HepG2 (cell line): Measurements from ENCODE around the gene GRHL1. TPM values are rescaled to one million over a fixed set of nuclear protein-coding genes. Genes with fewer than 3 reads are reported as not detected.

ENCODE experiments used
- CBX1 ChIP-seq: IDR thresholded peaks from one replicate; pipeline ENCODE4 v1.6.1; 2016; ENCODE audit warnings: antibody characterized with exemption, low read depth
- DR1 ChIP-seq: sonication (generic); formaldehyde crosslinking; IDR thresholded peaks from 2 replicates; pipeline ENCODE4 v1.8.0; 2021; ENCODE audit warnings: mild to moderate bottlenecking, missing genetic modification reagents, inconsistent platforms
- GZF1 ChIP-seq: sonication (generic); formaldehyde crosslinking; IDR thresholded peaks from 2 replicates; pipeline ENCODE4 v1.5.1; 2020; ENCODE audit warnings: mild to moderate bottlenecking, missing genetic modification reagents
- HHEX ChIP-seq: IDR thresholded peaks from 2 replicates; pipeline ENCODE4 v1.6.1; 2016; ENCODE audit warnings: control low read depth
- JDP2 ChIP-seq: sonication (generic); formaldehyde crosslinking; IDR thresholded peaks from 2 replicates; pipeline ENCODE4 v1.8.1; 2022; ENCODE audit warnings: missing genetic modification reagents, borderline replicate concordance
- KAT8 ChIP-seq: IDR thresholded peaks from 2 replicates; pipeline ENCODE4 v1.6.1; 2016; ENCODE audit warnings: missing genetic modification reagents, missing compliant biosample characterization
- KDM1A ChIP-seq: IDR thresholded peaks from 2 replicates; pipeline ENCODE4 v1.6.1; 2016; ENCODE audit warnings: missing compliant biosample characterization
- NFE2 ChIP-seq: sonication (generic); formaldehyde crosslinking; IDR thresholded peaks from 2 replicates; pipeline ENCODE4 v1.4.0; 2020; ENCODE audit warnings: missing genetic modification reagents
- PBX2 ChIP-seq: IDR thresholded peaks from 2 replicates; pipeline ENCODE4 v1.6.1; 2016; ENCODE audit warnings: control low read depth
- SSRP1 ChIP-seq: IDR thresholded peaks from 2 replicates; pipeline ENCODE4 v1.6.1; 2016; ENCODE audit warnings: control low read depth
- TFDP1 ChIP-seq: IDR thresholded peaks from 2 replicates; pipeline ENCODE4 v1.6.1; 2016; ENCODE audit warnings: missing compliant biosample characterization, missing genetic modification reagents, borderline replicate concordance
- THRA ChIP-seq: sonication (generic); formaldehyde crosslinking; IDR thresholded peaks from 2 replicates; pipeline ENCODE4 v1.4.0; 2020; ENCODE audit warnings: missing genetic modification reagents, borderline replicate concordance
- ZFP62 ChIP-seq: sonication (generic); formaldehyde crosslinking; IDR thresholded peaks from 2 replicates; pipeline ENCODE4 v1.4.0; 2020; ENCODE audit warnings: missing genetic modification reagents
- ZNF101 ChIP-seq: sonication (generic); formaldehyde crosslinking; IDR thresholded peaks from 2 replicates; pipeline ENCODE4 v1.4.0; 2020; ENCODE audit warnings: mild to moderate bottlenecking, low read depth, missing genetic modification reagents, borderline replicate concordance
- ZNF234 ChIP-seq: sonication (generic); formaldehyde crosslinking; conservative IDR thresholded peaks from 2 replicates; pipeline ENCODE4 v1.5.1; 2020; ENCODE audit warnings: mild to moderate bottlenecking, missing genetic modification reagents
- ZNF547 ChIP-seq: sonication (generic); formaldehyde crosslinking; IDR thresholded peaks from 2 replicates; pipeline ENCODE4 v1.5.1; 2020; ENCODE audit warnings: mild to moderate bottlenecking, missing genetic modification reagents
- ZNF556 ChIP-seq: sonication (generic); formaldehyde crosslinking; IDR thresholded peaks from 2 replicates; pipeline ENCODE4 v1.4.0; 2020; ENCODE audit warnings: mild to moderate bottlenecking, missing genetic modification reagents, borderline replicate concordance
- ZNF562 ChIP-seq: sonication (generic); formaldehyde crosslinking; IDR thresholded peaks from 2 replicates; pipeline ENCODE4 v1.8.0; 2022; ENCODE audit warnings: missing genetic modification reagents, borderline replicate concordance
- ZNF746 ChIP-seq: sonication (generic); formaldehyde crosslinking; IDR thresholded peaks from 2 replicates; pipeline ENCODE4 v1.8.0; 2022; ENCODE audit warnings: mild to moderate bottlenecking, missing genetic modification reagents
- ZNF850 ChIP-seq: sonication (generic); formaldehyde crosslinking; conservative IDR thresholded peaks from 2 replicates; pipeline ENCODE4 v1.9.0; 2021; ENCODE audit warnings: mild to moderate bottlenecking, missing genetic modification reagents
- polyA plus RNA-seq, 8 experiments: library from polyadenylated mRNA; depleted of rRNA in 3 of 8; stranded (reverse) in 7 of 8; unstranded in 1 of 8; fragments of >200 nt; fragmentation: Illumina TruSeq in 4 of 8; extraction: Trizol in 4 of 8; gene quantifications; 2 replicates each; pipeline versions ENCODE4 v1.2.1 to v1.2.3, GENCODE V29; 2011 to 2016; ENCODE audit warnings: low read depth in 4 of 8, missing spikeins in 1 of 8, mixed read lengths in 1 of 8; ENCODE audit not compliant: insufficient read depth in 1 of 8
- total RNA-seq, 5 experiments: library from RNA; depleted of rRNA; stranded (reverse); fragments of >200 nt; fragmentation: Illumina TruSeq; extraction: Trizol; gene quantifications; 2 replicates each; pipeline ENCODE4 v1.2.3, GENCODE V29; 2016; ENCODE audit warnings: low read depth in 1 of 5
- TF ChIP-seq, protein P1 (sequence below): IDR thresholded peaks from 2 replicates; pipeline ENCODE4 v1.6.1; 2016
- TF ChIP-seq, protein P2 (sequence below): sonication (generic); formaldehyde crosslinking; IDR thresholded peaks from 2 replicates; pipeline ENCODE4 v1.4.0; 2020; ENCODE audit warnings: missing genetic modification reagents, mild to moderate bottlenecking, borderline replicate concordance
- TF ChIP-seq, protein P3 (sequence below): sonication (generic); formaldehyde crosslinking; IDR thresholded peaks from 2 replicates; pipeline ENCODE4 v1.4.0; 2020; ENCODE audit warnings: mild to moderate bottlenecking, missing genetic modification reagents

The GRHL1 gene
- total and polyA plus RNA-seq, 2 of the 13 experiments (the other 11 are each of a cell fraction or from before 2014, with no cell fraction given): 9.3 to 12.0 TPM

GRCh38 chr2:10030311-10030736 is 78.8 kb downstream of the GRHL1 start (continued):
- no peak for TF ChIP-seq ZNF556 (CRISPR knock-in tag)
- peak; percentile 57; the same call in 1 of the 2 replicates for TF ChIP-seq KAT8 (CRISPR knock-in tag)
- no peak for TF ChIP-seq KDM1A (CRISPR knock-in tag)
- TF ChIP-seq CBX1: no peak
- no peak for TF ChIP-seq ZNF547 (CRISPR knock-in tag)
- TF ChIP-seq NFE2: no peak
- no peak for TF ChIP-seq ZNF101 (CRISPR knock-in tag)
- TF ChIP-seq JDP2 (CRISPR knock-in tag): no peak
- no peak for TF ChIP-seq DR1
- no peak for TF ChIP-seq ZNF234 (CRISPR knock-in tag)
- TF ChIP-seq, protein P1, sequence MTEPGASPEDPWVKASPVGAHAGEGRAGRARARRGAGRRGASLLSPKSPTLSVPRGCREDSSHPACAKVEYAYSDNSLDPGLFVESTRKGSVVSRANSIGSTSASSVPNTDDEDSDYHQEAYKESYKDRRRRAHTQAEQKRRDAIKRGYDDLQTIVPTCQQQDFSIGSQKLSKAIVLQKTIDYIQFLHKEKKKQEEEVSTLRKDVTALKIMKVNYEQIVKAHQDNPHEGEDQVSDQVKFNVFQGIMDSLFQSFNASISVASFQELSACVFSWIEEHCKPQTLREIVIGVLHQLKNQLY (CRISPR knock-in tag): peak; percentile 45; the same call in 1 of the 2 replicates
- no peak for TF ChIP-seq TFDP1 (CRISPR knock-in tag)
- TF ChIP-seq SSRP1: no peak
- TF ChIP-seq PBX2 (CRISPR knock-in tag): peak; percentile 27; the same call in 1 of the 2 replicates
- TF ChIP-seq, protein P2, sequence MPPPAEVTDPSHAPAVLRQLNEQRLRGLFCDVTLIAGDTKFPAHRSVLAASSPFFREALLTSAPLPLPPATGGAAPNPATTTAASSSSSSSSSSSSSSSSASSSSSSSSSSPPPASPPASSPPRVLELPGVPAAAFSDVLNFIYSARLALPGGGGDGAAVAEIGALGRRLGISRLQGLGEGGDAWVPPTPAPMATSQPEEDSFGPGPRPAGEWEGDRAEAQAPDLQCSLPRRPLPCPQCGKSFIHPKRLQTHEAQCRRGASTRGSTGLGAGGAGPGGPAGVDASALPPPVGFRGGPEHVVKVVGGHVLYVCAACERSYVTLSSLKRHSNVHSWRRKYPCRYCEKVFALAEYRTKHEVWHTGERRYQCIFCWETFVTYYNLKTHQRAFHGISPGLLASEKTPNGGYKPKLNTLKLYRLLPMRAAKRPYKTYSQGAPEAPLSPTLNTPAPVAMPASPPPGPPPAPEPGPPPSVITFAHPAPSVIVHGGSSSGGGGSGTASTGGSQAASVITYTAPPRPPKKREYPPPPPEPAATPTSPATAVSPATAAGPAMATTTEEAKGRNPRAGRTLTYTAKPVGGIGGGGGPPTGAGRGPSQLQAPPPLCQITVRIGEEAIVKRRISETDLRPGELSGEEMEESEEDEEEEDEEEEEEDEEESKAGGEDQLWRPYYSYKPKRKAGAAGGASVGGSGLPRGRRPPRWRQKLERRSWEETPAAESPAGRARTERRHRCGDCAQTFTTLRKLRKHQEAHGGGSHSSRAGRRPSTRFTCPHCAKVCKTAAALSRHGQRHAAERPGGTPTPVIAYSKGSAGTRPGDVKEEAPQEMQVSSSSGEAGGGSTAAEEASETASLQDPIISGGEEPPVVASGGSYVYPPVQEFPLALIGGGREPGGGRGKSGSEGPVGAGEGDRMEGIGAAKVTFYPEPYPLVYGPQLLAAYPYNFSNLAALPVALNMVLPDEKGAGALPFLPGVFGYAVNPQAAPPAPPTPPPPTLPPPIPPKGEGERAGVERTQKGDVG (CRISPR knock-in tag): no peak
- TF ChIP-seq HHEX (CRISPR knock-in tag): no peak
- no peak for TF ChIP-seq THRA (CRISPR knock-in tag)
- no peak for TF ChIP-seq GZF1 (CRISPR knock-in tag)
- TF ChIP-seq, protein P3, sequence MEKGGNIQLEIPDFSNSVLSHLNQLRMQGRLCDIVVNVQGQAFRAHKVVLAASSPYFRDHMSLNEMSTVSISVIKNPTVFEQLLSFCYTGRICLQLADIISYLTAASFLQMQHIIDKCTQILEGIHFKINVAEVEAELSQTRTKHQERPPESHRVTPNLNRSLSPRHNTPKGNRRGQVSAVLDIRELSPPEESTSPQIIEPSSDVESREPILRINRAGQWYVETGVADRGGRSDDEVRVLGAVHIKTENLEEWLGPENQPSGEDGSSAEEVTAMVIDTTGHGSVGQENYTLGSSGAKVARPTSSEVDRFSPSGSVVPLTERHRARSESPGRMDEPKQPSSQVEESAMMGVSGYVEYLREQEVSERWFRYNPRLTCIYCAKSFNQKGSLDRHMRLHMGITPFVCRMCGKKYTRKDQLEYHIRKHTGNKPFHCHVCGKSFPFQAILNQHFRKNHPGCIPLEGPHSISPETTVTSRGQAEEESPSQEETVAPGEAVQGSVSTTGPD (CRISPR knock-in tag): no peak
- no peak for TF ChIP-seq ZFP62 (CRISPR knock-in tag)
- TF ChIP-seq ZNF850: no peak
- no peak for TF ChIP-seq ZNF746 (CRISPR knock-in tag)
- TF ChIP-seq ZNF562 (CRISPR knock-in tag): no peak
